K562 (cell line): ENCODE measurements around the gene SNX3. TPM values are rescaled to one million over a fixed set of nuclear protein-coding genes. Genes with fewer than 3 reads are reported as not detected.

ENCODE experiments used
- ARID3A ChIP-seq: IDR thresholded peaks from 2 replicates; pipeline ENCODE4 v1.6.1; 2012; ENCODE audit warnings: low read depth, low read length, improper control_type of control experiment, borderline replicate concordance
- ASH1L ChIP-seq: fragments of 450-650 bp; IDR thresholded peaks from 2 replicates; pipeline ENCODE4 v1.6.1; 2018; ENCODE audit warnings: borderline replicate concordance, mild to moderate bottlenecking, low read depth; ENCODE audit not compliant: partially characterized antibody
- BCOR ChIP-seq: fragments of 450-650 bp; IDR thresholded peaks from 2 replicates; pipeline ENCODE4 v1.6.1; 2016
- NR2C1 ChIP-seq, 2 experiments: fragments of 450-650 bp; IDR thresholded peaks; 2 replicates each; pipeline ENCODE4 v1.6.1; 2017; ENCODE audit warnings: mild to moderate bottlenecking in 2 of 2, antibody characterized with exemption in 1 of 2, inconsistent platforms in 1 of 2, missing compliant biosample characterization in 1 of 2, missing genetic modification characterization in 1 of 2
- POLR3G ChIP-seq: IDR thresholded peaks from 2 replicates; pipeline ENCODE4 v1.6.1; 2011; ENCODE audit not compliant: insufficient read length, insufficient replicate concordance; ENCODE audit errors: extremely low read depth
- SNRNP70 ChIP-seq: fragments of 200-400 bp; formaldehyde crosslinking; optimal IDR thresholded peaks from 2 replicates; pipeline ENCODE3; 2017; ENCODE audit warnings: low read depth, low read length
- STAT5A ChIP-seq: IDR thresholded peaks from 2 replicates; pipeline ENCODE4 v1.6.1; 2012; ENCODE audit warnings: low read length, inconsistent platforms, borderline replicate concordance
- TCF7L2 ChIP-seq: fragments of 150-350 bp; IDR thresholded peaks from 2 replicates; pipeline ENCODE4 v1.6.1; 2016; ENCODE audit warnings: low read depth, mild to moderate bottlenecking, low read length, moderate library complexity
- ZBED1 ChIP-seq: IDR thresholded peaks from 2 replicates; pipeline ENCODE4 v1.6.1; 2014
- ZBTB33 ChIP-seq: sonication (generic); formaldehyde crosslinking; IDR thresholded peaks from 2 replicates; pipeline ENCODE4 v1.8.1; 2023; ENCODE audit warnings: mild to moderate bottlenecking, missing genetic modification reagents
- ZNF197 ChIP-seq: fragments of 200-800 bp; sonication (Bioruptor generic); IDR thresholded peaks from 2 replicates; pipeline ENCODE4 v1.6.1; 2016; ENCODE audit warnings: low read depth, missing genetic modification characterization, missing compliant biosample characterization
- ZNF24 ChIP-seq: fragments of 450-650 bp; IDR thresholded peaks from 2 replicates; pipeline ENCODE4 v1.6.1; 2016
- ZNF318 ChIP-seq, 2 experiments: fragments of 450-650 bp; IDR thresholded peaks; 2 replicates each; pipeline ENCODE4 v1.6.1; 2016; ENCODE audit warnings: mild to moderate bottlenecking in 2 of 2, borderline replicate concordance in 1 of 2, low read depth in 1 of 2, moderate library complexity in 1 of 2
- ZNF431 ChIP-seq: sonication (generic); formaldehyde crosslinking; IDR thresholded peaks from 2 replicates; pipeline ENCODE4 v1.8.0; 2022; ENCODE audit warnings: mild to moderate bottlenecking, missing genetic modification reagents
- ZNF445 ChIP-seq: fragments of 250-450 bp; sonication (Bioruptor Pico); IDR thresholded peaks from 2 replicates; pipeline ENCODE4 v1.4.0; 2020; ENCODE audit warnings: low read depth, mild to moderate bottlenecking, moderate library complexity
- ZNF695 ChIP-seq: fragments of 450-650 bp; formaldehyde crosslinking; IDR thresholded peaks from 2 replicates; pipeline ENCODE4 v1.4.0; 2020; ENCODE audit warnings: mild to moderate bottlenecking, moderate library complexity
- polyA plus RNA-seq, 8 experiments: library from polyadenylated mRNA; depleted of rRNA in 4 of 8; stranded (reverse) in 5 of 8; unstranded in 3 of 8; fragments of >200 nt; fragmentation: Nextera tagmentation in 2 of 8; fragmentation: Illumina TruSeq in 1 of 8; extraction: Ambion mirVana in 2 of 8; extraction: Trizol in 1 of 8; gene quantifications; 2 replicates each; pipeline versions ENCODE4 v1.2.1 to v1.2.3, GENCODE V29; 2011 to 2014; ENCODE audit warnings: inconsistent platforms in 1 of 8, missing spikeins in 1 of 8
- total RNA-seq, 7 experiments: library from RNA; depleted of rRNA in 6 of 7; stranded (reverse); fragments of >200 nt in 6 of 7; fragmentation: Illumina TruSeq in 2 of 7; extraction: Trizol in 2 of 7; gene quantifications; 2 replicates each; pipeline versions ENCODE4 v1.2.1 to v1.2.3, GENCODE V29; 2011 to 2021; ENCODE audit warnings: low replicate concordance in 1 of 7

SNX3 gene
- total and polyA plus RNA-seq, 9 of the 15 experiments (the other 6 are each of a cell fraction or from before 2014, with no cell fraction given): 48.9 to 410 (median 159) TPM

- TF ChIP-seq ZNF318 (IDR thresholded peaks at IDR 0.05; ENCODE audit: borderline replicate concordance in 1 of 2, low read depth in 1 of 2) (no peak), SNRNP70 (no peak), ZNF445 (CRISPR knock-in tag) (no peak), POLR3G (no peak), STAT5A (no peak; the same call in 1 of the 2 replicates), NR2C1 (IDR thresholded peaks at IDR 0.05) (peak; percentile 59; the same call in 1 of the 2 replicates), NR2C1 (tag; IDR thresholded peaks at IDR 0.05) (peak; percentile 78), ARID3A (no peak), ASH1L (no peak), ZNF24 (peak; percentile 20; the same call in 1 of the 2 replicates), ZBED1 (0 out of 2 replicates have a peak, but pooled peaks have one; percentile 45), ZNF695 (CRISPR knock-in tag) (no peak), BCOR (no peak), TCF7L2 (no peak), ZNF431 (CRISPR knock-in tag) (no peak), ZBTB33 (CRISPR knock-in tag) (peak; percentile 30; the same call in 1 of the 2 replicates), ZNF197 (CRISPR knock-in tag) (no peak)
These were observed at the start of gene SNX3 (continued) for GRCh38 chr6:108260809-108261569.
